Small intestine (tissue), 16 donors: Measurements from ENCODE around the gene ANKRD36B. TPM values are rescaled to one million over a fixed set of nuclear protein-coding genes. Genes with fewer than 3 reads are reported as not detected.
A peak's percentile ranks its signal among the peaks of the same experiment; 100 is the strongest.
"Not testable (repeated sequence)": the region's sequence is repeated elsewhere in the genome, so short reads cannot be mapped to it uniquely, and the experiment has no call there.

Experiments used
- DNase-seq, 2 donors: peaks; one replicate each; pipeline versions ENCODE4 v3.0.0 to v3.0.0-alpha.2; 2013
- FAIRE-seq: peaks from 2 replicates; lab custom pipeline; 2012; peaks lifted over from hg19 to GRCh38; lab: Jason Lieb, UNC
- H3K27ac ChIP-seq, 3 donors: one replicate each; pipeline ENCODE4 v1.5.1; 2013; ENCODE audit warnings: low read length in 2 of 3, mild to moderate bottlenecking in 2 of 3, control low read depth in 1 of 3, inconsistent platforms in 1 of 3, low read depth in 1 of 3, moderate library complexity in 1 of 3
- H3K27me3 ChIP-seq, 3 donors: one replicate each; pipeline ENCODE4 v1.6.1; 2013; ENCODE audit warnings: low read length in 3 of 3, inconsistent platforms in 1 of 3; ENCODE audit not compliant: control insufficient read depth in 3 of 3, insufficient read depth in 3 of 3
- H3K36me3 ChIP-seq, 3 donors: one replicate each; pipeline ENCODE4 v1.6.1; 2013; ENCODE audit warnings: low read length in 3 of 3, inconsistent platforms in 1 of 3, low read depth in 1 of 3, mild to moderate bottlenecking in 1 of 3, moderate library complexity in 1 of 3; ENCODE audit not compliant: control insufficient read depth in 3 of 3, insufficient read depth in 2 of 3
- H3K4me1 ChIP-seq, 3 donors: one replicate each; pipeline ENCODE4 v1.6.1; 2013; ENCODE audit warnings: low read length in 2 of 3, inconsistent platforms in 1 of 3, low read depth in 1 of 3, mild to moderate bottlenecking in 1 of 3, moderate library complexity in 1 of 3; ENCODE audit not compliant: control insufficient read depth in 3 of 3, insufficient read depth in 2 of 3
- H3K4me3 ChIP-seq, 3 donors: one replicate each; pipeline ENCODE4 v1.5.1; 2013; ENCODE audit warnings: low read length in 3 of 3, control low read depth in 1 of 3, inconsistent platforms in 1 of 3, low read depth in 1 of 3, mild to moderate bottlenecking in 1 of 3, moderate library complexity in 1 of 3
- H3K9me3 ChIP-seq, 2 donors: one replicate each; pipeline ENCODE4 v1.6.1; 2013; ENCODE audit warnings: low read depth in 1 of 2, low read length in 1 of 2; ENCODE audit not compliant: control insufficient read depth in 2 of 2, insufficient read depth in 1 of 2
- WGBS, 3 donors: extraction: QIAGEN DNeasy Blood & Tissue Kit; methylation state at CpG; one replicate each; pipeline ENCODE4 v1.1.7; 2013; 5-methylcytosine and 5-hydroxymethylcytosine counted together
- long read RNA-seq, 10 donors: transcript quantifications; one replicate each; lab custom pipeline, GENCODE V29; 2026
- polyA plus RNA-seq, 4 donors: library from polyadenylated mRNA; stranded (reverse) in 3 of 4; unstranded in 1 of 4; fragments of 200-250 nt in 3 of 4; fragments of 120-200 nt in 1 of 4; gene quantifications; one replicate each; pipeline versions ENCODE4 v1.2.1 to v1.2.3, GENCODE V29; 2013
- donor health status: healthy with polysubstance abuse.
- donor health status: control.
- donor health status: control.
- donor health status: Bipolar disorder and iron deficiency.
- donor health status: healthy.

The ANKRD36B gene
- polyA plus RNA-seq: 10 to 100 TPM in 1 of 4 donors, 1 to 10 TPM in 3; 2.4 to 24.0 (median 4.4) TPM
- long read RNA-seq, donor 1: 0 reads
- long read RNA-seq, donor 2: 0 reads
- long read RNA-seq, donor 3: 0 reads
- long read RNA-seq, donor 4: 0 reads
- long read RNA-seq, donor 5: 0 reads
- long read RNA-seq, donor 6: 0 reads
- long read RNA-seq, donor 7: 0 reads
- long read RNA-seq, donor 8: 0 reads
- long read RNA-seq, donor 9: 0 reads
- long read RNA-seq, donor 10, partial matches to known transcripts: 14 of 15 reads
- long read RNA-seq, donor 10, other reads (novel, unspliced or antisense): 0 of 15 reads

- not testable (repeated sequence) for H3K36me3 ChIP-seq, H3K27me3 ChIP-seq, H3K4me1 ChIP-seq, H3K9me3 ChIP-seq, FAIRE-seq
- peak; percentile 80 to 84 for DNase-seq
- Histone ChIP-seq H3K27ac (peak within 1 kb of the TSS; percentile 92 to 97 (median 92)), H3K4me3 (peak within 1 kb of the TSS; percentile 46 to 67 (median 58))
- 0% methylated on average over 26 to 46 of the region's 90 CpGs for WGBS, 3 donors
Observed at GRCh38 chr2:97589598-97590510, at the start of gene ANKRD36B. Gene ANKRD36B (minus strand): TSS chr2:97589877. CDS start chr2:97589685, 192 bp downstream.

- H3K27ac ChIP-seq, H3K4me3 ChIP-seq, H3K27me3 ChIP-seq, DNase-seq, H3K36me3 ChIP-seq, FAIRE-seq, H3K4me1 ChIP-seq, H3K9me3 ChIP-seq: not testable (repeated sequence)
- WGBS, 3 donors: 68 to 86% (median 82%) methylated on average over 8 of the region's 8 CpGs
Observed at GRCh38 chr2:97626049-97626430, 36.4 kb upstream of the ANKRD36B start.

DNA sequence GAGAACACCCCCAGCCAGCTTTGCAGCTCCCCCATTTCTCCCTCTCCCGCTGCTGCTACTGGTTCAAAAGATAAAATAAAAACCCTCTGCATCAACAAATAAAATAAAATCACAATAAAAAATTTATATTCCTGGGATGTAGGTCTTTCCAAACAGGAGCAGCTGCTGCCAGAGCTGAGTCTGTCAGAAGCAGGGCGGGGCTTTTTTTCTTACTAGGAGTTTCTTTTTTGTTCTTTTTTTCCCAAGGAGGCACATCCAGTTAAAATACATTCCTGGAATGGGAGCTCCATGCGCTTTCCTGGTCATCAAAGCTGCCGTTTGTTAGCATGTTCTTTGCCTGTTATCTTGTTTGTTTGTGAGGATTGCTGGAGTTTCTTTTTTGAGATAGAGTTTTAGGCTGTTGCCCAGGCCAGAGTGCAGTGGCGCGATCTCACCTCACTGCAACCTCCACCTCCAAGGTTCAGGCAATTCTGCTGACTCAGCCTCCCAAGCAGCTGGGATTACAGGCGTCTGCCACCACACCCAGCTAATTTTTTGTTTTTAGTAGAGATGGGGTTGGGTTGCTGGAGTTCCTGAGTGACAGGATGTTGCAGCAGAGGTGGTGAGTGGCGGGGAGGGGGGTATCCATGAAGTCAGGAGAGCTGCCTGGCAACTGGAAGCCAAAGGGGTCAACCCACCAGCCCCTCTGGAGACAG lies 35.8 kb upstream of the ANKRD36B start:
- H3K9me3 ChIP-seq, FAIRE-seq, H3K4me1 ChIP-seq, H3K36me3 ChIP-seq, H3K4me3 ChIP-seq, DNase-seq, H3K27me3 ChIP-seq, H3K27ac ChIP-seq: not testable (repeated sequence)
- WGBS, 3 donors: 27 to 44% (median 32%) methylated on average over 1 to 4 of the region's 8 CpGs

GRCh38 chr2:97622976-97623375 lies 33.3 kb upstream of the ANKRD36B start:
- H3K4me3 ChIP-seq, H3K9me3 ChIP-seq, DNase-seq, H3K36me3 ChIP-seq, H3K27me3 ChIP-seq, H3K4me1 ChIP-seq, H3K27ac ChIP-seq, FAIRE-seq: not testable (repeated sequence)

- not testable (repeated sequence) for H3K27ac ChIP-seq, H3K27me3 ChIP-seq, H3K36me3 ChIP-seq, H3K9me3 ChIP-seq, H3K4me3 ChIP-seq, DNase-seq, FAIRE-seq, H3K4me1 ChIP-seq
- 77 to 94% (median 87%) methylated on average over 1 of the region's 1 CpG for WGBS, 3 donors
Observed at GRCh38 chr2:97620492-97620891, 30.8 kb upstream of the ANKRD36B start.

GRCh38 chr2:97618939-97619827 lies 29.5 kb upstream of the ANKRD36B start:
- H3K36me3 ChIP-seq, H3K27me3 ChIP-seq, H3K4me1 ChIP-seq, H3K9me3 ChIP-seq, H3K4me3 ChIP-seq, DNase-seq, FAIRE-seq, H3K27ac ChIP-seq: not testable (repeated sequence)
- 68 to 81% (median 70%) methylated on average over 5 to 9 of the region's 14 CpGs for WGBS, 3 donors

DNA sequence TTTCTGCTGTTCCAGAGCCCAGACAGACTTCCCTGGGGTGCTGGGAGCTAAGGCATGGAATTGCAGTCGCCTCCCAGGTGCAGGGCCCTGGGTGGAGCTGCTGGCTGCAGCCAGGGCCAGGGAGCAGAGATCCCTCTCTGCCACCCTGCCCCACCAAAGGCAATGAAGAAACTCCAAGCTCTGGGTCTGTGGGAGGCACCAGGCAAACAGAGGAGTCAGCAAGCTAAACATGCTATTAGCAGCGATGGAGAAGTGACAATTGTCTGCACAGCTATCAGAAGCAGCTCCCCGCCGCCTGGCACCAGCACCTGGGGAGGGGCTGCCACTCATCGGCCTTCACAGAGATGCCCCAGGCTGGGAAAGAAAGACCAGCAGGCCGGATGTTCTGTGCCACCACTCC lies 28.2 kb upstream of the ANKRD36B start:
- Histone ChIP-seq H3K4me1 (no peaks in the 10 kb centered on the region), H3K9me3 (no peaks in the 10 kb centered on the region), H3K36me3 (no peaks in the 10 kb centered on the region), H3K4me3 (no peak overlapping the region), H3K27ac (no peak overlapping the region), H3K27me3 (no peaks in the 10 kb centered on the region)
- FAIRE-seq (no peak), DNase-seq (no peak)
- WGBS, 3 donors: 62 to 92% (median 85%) methylated on average over 3 to 6 of the region's 6 CpGs
